Amniotic epithelial cell (primary cell): ENCODE results near the gene GABPA.
"Not testable (repeated sequence)": the region's sequence is repeated elsewhere in the genome, so short reads cannot be mapped to it uniquely, and the experiment has no call there.

Source experiments
- DNase-seq: peaks from one replicate; pipeline ENCODE4 v3.0.0-alpha.2; 2010; ENCODE audit warnings: low read depth

The GABPA gene

DNA sequence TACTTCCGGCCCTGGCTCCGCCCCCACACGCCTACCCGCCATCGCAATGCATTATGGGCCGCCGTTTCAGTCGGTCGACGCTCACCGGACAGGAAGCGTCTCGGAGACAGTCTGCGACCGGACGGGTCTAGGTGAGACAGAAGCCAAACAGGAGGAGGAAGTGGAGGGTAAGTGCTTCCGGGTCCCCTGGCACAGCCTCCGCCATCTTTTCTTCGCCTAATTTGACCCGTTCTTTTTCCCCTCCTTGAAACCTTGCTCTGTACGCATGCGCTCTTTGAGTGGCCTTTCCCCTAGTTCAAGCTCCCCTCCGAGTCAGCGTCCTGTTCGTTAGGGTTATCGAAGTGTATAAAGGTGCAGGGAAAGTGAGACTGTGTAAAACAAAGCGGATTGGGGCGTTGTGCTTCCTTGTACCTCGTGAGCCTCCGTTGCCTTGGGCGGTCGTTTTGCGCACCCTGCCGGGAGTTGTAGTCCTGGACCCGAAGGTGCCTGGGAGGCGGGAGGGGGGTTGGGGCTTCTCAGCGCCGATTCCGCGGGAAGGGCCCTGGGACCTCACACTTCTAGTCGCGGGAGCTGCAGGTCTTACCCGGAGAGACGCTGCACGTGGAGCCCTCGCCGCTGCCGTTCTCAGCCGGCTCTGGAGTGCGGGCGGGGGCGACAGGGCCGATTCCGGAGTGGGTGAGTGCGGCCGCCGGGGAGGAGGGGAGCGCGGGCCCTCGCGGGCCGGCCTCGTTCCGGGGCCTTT is at the start of gene GABPA, which contains the start of gene ATP5PF:
TSS of gene GABPA (plus strand) at position 69 of the 742 bp plus-strand sequence. CDS start 6,627 bp downstream, outside the sequence.
TSS of gene ATP5PF (minus strand) at position 1 of the 742 bp plus-strand sequence. CDS start 5,110 bp downstream, outside the sequence.
- DNase-seq, result peak; percentile 99

- DNase-seq, result no peak
Measured at GRCh38 chr21:25687787-25688186, 47.0 kb upstream of the GABPA start.

DNA sequence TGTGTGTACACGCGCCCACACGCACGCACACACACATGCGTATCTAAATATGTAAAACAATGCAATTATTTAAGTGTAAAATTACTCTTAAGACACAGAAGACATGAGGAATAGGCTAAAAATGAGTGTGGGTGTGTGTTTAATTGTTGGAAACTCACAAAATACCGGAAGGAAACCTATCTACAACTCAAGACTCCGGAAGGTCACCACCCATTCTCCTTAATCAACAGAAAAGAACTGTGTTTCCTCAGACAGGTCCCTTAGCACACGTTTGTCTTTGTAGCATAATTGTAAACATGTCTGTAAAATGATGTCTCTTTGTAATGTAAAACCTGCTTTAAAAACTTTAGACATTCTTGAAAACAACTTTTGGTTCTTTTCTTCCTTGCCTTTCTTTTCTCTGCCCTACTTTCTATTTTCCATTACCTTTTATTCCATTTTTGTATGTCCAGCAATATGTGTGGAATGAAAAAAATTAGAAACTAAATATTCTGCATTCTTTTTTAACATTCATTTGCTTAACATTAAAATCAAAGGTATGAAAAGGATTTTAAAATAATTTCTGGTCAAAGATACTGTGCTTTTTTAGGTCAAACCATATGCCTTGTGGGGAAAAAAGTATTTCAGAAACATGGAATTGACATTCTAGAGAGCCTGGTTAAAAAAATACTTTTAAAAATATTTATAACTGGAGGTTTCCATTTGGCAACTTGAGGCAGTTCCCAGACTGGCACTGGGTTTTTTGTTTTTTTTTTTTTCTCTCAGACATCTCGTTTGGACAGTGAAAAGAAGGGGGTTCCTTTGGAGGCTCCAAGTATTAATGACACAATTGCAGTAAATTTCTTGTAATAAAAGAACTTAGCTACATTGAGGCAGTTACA is 46.3 kb upstream of the GABPA start:
- DNase-seq, result no peak

GRCh38 chr21:25689226-25689625 is 45.5 kb upstream of the GABPA start:
- DNase-seq, result peak; percentile 21

- DNase-seq, result no peak
Measured at GRCh38 chr21:25691976-25692375, 42.8 kb upstream of the GABPA start.

GRCh38 chr21:25695461-25695860 is 39.3 kb upstream of the GABPA start:
- not testable (repeated sequence) for DNase-seq

- no peak for DNase-seq
Measured at GRCh38 chr21:25700741-25701140, 34.0 kb upstream of the GABPA start.

DNA sequence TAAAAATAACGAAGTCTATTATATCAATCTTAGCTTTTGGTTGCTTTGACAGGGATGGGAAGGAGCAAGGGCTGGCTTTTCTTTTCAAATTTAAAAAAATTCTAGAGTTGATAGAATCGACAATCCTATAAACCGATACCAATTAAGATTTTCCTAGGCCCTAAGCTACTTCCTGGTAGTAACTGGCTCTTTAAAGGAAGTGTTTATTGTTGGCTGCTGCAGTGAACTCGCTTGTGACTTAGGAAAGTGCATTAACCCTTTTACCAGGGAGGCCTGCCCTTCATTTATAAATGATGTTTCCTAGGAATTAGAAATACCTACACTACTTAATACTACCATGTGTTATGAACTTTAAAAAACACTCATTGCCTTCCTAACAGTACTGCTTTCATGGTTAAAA is 33.2 kb upstream of the GABPA start:
- no peak for DNase-seq

DNA sequence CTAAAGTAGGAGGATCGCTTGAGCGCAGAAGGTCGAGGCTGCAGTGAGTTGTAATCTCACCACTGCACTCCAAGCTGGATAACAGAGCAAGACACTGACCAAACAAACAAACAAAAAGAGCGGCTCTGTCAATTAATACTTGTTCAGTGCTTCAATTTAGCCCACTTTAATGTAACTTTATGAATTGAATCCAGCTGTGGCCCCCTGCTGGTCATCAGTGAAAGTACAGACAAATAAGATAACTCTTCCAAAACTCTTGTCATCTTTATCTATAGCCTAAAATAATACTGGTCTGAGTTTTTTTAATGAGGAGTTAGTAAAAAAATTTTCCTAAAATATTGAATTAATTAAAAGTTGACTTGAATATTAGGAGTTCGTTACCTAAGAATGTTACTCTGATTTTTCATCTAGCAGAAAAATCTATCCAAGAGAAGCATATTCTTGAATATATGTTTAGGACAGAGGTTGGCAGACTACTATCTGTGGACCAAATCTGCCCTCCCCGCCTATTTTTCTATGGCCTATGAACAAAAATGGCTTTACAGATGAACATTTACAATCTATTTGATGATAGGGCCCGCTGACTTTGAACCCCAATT is 26.2 kb upstream of the GABPA start:
- DNase-seq, result peak; percentile 35

DNA sequence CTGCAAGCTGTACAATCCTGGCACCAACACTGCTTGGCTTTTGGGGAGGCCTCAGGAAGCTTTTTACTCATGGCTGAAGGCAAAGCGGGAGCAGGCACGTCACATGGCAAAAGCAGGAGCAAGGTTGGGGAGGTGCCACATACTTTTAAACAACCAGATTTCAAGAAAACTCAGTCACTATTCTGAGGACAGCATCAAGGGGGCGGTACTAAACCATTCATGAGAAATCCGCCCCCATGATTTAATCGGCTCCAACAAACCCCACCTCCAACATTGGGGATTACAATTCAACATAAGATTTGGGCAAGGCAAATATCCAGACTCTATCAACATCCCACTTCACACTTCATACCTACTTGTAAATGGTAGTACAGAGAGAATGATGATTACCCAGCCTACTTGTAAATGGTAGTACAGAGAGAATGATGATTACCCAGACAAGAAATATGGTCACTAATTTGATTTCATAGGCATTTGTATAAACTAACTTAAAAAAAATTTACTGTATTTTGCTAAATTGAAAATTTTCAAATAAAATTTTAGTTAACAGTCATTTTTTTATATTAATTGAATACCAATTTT is 25.0 kb upstream of the GABPA start:
- no peak for DNase-seq

DNA sequence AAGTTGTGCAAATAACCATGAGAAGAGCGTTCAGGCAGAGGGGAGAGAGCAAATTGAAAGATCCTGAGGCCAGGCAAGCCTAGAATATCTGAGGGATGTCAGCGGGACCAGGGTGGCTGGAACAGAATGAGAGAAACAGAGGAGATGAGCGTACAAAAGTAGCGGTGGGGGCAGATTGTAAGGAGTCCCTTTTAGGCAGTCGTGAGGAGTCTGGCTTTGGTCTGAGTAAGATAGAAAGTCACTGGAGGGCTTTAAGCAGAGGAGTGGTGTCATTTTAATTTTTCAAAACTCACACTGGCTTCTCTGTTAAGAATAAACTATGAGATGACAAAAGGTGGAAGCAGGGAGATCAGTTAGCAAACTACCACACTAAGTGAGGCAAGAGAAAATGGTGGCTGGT is 24.2 kb upstream of the GABPA start:
- no peak for DNase-seq

DNA sequence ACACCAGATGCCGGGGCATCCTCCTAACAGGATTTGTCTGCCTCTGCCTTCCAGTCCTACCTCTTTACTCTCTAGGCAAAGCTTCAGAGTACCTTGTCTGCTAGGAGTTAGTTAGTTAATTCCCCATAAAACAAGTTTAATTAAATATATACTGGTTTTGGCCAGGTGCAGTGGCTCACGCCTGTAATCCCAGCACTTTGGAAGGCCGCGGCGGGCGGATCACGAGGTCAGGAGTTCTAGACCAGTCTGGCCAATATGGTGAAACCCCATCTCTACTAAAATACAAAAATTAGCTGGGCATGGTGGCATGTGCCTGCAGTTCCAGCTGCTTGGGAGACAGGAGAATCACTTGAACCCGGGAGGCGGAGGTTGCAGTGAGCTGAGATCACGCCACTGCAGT is 20.7 kb upstream of the GABPA start:
- DNase-seq, result not testable (repeated sequence)

DNA sequence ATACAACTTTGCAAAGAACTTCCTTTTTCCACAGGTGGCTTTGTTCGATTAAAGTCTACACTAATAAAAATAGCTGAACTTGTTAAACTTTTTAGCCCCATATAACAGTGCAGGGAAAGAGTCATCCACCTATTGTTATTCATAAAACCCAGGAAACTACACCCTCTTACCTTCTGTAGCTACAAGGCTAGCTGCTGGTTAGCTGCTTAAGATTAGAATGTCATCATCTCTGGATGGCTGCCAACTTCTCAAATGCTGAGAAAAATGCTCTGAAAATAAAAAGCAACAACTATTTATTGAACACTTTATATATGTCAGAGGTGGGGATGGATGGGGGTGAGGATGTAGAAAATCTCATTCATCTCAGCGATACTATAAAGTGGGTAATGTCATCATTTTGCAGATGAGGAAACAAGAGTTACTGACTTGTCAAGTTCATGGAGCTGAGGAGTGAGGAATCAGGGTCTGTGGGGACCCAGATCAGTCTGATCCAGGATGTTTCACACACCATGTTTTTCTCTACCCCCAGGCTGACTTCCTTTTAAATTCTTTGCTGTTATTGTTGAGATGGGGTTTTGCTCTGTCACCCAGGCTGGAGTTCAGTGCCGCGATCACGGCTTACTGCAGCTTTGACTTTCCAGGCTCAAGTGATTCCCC is 17.2 kb upstream of the GABPA start:
- DNase-seq, result peak; percentile 51

GRCh38 chr21:25721987-25722386 is 12.8 kb upstream of the GABPA start:
- DNase-seq, result no peak

DNA sequence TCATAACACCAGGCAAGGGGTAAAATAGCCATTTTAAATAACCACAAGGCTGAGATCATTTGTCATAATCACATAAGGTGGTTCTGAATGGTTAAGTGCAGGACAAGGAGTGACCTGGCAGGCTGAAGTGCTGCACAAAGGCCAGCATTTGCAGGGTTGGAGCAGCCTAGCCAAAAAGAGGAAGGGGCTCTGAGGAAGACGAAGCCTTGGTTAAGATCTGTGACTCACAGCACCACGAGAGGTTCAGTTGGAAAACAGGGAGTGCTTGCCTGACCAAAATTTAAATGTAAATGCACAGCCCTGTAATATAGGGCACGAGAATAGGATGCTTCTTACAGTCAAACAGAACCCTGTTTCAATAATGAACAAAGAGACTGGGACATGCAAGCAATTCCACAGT is 12.1 kb upstream of the GABPA start:
- no peak for DNase-seq

DNA sequence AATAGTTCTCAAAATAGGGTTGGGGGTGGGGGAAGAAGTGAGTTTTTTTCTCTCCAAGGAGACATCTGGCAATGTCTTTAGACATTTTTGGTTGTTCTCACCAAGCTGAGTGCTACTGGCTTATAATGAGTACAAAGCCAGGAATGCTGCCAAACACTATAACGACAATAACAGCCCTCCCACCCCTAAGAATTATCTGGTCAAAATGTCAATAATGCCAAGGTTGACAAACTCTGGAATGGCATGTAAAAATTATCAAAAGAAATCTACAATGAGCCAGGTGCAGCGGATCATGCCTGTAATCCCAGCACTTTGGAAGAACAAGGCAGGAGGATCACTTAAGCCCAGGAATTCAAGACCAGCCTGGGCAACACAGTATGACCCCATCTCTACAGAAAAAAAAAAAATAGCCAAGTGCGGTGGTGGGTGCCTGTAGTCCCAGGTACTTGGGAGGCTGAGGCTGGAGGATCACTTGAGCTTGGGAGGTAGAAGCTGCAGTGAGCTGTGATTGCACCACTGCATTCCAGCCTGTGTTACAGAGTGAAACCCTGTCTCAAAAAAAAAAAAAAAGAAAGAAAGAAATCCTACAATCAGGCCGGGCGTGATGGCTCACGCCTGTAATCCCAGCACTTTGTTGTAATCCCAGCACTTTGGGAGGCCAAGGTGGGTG is 2.5 kb upstream of the GABPA start:
- DNase-seq, result peak; percentile 25

DNA sequence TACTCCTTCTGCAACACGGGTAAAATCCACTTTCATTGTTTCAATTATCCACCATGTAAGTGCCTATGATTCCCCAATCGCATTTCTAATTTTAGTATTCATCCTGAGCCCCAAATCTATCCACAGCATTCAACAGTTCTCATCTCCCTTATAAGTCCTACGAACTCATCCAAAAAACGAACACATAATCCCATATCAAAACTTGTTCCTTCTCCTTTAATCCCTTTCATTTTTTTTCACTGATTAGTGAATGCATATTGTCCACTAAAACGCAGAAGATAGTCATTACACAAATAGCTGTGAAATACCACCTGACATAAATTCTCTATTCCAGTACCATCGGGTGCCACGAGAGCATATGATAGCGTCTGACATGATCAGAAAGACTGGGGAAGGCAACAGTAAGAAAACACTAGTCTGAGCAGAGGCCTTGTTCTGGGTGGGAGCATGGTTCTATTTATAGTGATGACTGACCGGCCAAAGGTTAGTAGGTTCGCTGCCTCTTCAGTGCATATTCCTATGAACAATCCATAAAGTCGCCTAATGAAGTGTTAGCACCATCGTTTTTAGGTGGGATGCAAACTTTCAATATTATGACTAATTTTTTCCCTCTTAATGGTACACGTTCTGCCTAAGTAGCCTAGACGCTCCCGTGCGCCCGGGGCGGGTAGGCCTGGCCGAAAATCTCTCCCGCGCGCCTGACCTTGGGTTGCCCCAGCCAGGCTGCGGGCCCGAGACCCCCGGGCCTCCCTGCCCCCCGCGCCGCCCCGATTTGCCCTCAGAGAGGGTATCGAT is 716 bp upstream of the GABPA start:
- DNase-seq, result peak; percentile 64

DNA sequence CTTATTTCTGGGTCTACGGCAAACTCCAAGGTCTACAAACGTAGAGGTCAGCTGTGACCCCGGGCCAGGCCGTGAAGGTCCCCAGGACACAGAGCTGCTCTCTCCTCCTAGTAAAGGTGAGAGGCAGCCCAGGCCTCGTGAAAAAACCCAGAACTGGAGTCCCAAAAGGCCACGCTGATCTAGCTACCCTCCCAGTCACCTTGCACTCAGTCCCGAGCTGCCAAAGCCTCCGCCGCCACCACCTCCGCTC is 193 bp upstream of the GABPA start:
- DNase-seq, result no peak

DNA sequence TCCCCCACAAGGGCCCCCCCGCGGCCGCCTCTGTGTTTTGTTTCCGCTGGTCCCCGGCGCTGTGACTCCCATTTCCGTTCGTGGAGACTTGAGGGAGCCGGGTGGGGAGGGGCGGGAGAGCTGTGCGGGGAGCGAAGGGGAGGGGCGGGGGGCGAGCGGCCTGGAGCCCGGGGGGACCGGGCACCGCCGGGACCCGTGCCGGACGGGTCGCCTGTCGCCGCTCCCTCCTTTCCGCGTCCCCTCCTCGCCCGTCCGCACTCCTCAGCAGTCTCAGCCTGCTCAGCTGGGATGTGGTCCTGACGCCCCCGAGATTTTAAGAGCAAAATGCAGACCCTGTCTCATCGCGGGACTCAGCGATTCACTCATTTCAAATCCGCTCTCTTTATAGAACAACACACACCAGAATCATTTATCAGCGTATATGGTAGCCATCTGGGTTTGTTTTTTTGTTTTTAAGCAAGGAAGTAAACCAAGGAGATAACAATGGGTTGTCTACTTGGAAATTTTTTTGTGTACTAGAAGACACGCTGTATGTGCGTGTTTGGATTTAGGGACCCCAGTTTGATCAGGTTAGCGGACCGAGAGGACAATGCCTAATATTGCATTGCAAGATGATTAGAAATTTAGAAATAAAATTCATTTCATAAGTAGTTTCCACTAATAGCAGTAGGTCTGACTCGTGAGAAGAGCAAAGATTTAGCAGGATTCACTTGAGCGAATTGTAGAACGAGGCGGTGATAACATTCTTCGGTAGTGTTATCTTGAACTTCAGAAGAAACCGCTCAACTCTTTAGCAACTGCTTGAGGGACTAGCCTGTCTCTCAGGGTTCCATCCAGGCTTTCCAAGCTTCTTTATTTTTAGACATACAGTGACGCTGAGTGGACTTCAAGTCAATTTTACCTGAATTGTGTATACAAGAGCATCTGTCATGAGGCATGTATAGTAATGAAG is 1.1 kb downstream of the GABPA start:
- peak; percentile 79 for DNase-seq

DNA sequence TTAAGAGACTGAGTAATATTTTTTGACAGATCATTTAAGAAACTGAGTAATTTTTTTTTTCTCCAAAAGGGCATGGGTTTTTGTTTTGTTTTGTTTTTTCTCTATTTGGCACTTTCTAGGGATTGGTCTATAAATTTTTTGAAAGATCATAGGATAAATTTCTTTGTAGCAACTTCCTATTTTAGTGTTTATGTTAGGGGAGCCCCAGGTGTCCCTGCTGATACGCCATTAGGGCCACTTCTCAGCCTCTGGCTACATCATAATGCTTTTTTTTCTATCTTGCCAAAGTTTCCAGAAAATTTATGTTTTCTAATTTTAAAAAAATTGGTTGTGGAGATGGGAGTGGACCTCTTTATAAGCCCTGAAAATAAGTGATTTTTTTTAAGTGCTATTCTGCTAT is 2.6 kb downstream of the GABPA start:
- no peak for DNase-seq
